ENCODE measurements around the gene MT1A. TPM values are rescaled to one million over a fixed set of nuclear protein-coding genes. Genes with fewer than 3 reads are reported as not detected.

MT1A gene
- total and polyA plus RNA-seq, 10 of the 15 experiments (the other 5 are each of a cell fraction or from before 2014, with no cell fraction given): not detected

DNA sequence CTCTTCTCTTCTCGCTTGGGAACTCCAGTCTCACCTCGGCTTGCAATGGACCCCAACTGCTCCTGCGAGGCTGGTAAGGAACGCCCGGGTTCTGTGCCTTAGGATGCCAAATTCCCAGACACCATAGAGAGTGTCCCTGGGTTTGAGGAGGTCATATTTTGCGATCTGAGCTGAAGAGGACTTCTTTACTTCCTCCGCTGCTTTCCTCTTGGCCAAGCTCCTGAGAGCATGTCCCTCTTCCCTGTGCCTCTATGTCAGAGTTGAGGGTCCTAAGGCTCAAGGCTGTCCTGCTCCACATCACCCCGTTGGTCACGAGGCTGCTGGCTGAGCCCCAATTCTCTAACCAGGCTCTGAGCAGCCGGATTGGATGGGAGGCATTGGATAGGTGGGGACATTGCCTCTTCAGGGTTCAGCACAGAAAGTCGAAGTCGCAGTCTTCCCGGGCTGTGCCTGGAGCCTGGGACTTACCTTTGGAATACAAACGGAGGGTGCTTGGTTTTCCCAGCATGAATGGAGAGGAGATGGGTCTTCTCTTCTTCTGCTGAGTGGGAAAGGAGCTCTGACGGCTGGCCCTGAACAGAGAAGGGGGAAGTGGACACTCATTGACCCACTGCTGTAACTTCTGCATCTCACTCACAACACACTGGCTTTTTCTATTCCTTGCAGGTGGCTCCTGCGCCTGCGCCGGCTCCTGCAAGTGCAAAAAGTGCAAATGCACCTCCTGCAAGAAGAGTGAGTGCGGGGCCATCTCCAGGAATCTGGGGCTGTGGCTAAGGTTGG lies 31.6 kb downstream of the MT1A start (continued):
- TF ChIP-seq NFYB (IDR thresholded peaks at IDR 0.05; ENCODE audit: insufficient read depth, low read depth, low read length): no peak
- no peak for TF ChIP-seq ASH2L (IDR thresholded peaks at IDR 0.05; ENCODE audit: borderline replicate concordance, low read depth)
- TF ChIP-seq NFYA (IDR thresholded peaks at IDR 0.05; ENCODE audit: borderline replicate concordance, low read depth, low read length): no peak
- no peak for TF ChIP-seq SP1 (IDR thresholded peaks at IDR 0.05; ENCODE audit: low read depth, low read length)
- TF ChIP-seq SPI1 (IDR thresholded peaks at IDR 0.05; ENCODE audit: borderline replicate concordance, insufficient read depth, low read depth, low read length): no peak
- no peak for TF ChIP-seq RELB (IDR thresholded peaks at IDR 0.05; ENCODE audit: low read depth)
- TF ChIP-seq, protein P1, sequence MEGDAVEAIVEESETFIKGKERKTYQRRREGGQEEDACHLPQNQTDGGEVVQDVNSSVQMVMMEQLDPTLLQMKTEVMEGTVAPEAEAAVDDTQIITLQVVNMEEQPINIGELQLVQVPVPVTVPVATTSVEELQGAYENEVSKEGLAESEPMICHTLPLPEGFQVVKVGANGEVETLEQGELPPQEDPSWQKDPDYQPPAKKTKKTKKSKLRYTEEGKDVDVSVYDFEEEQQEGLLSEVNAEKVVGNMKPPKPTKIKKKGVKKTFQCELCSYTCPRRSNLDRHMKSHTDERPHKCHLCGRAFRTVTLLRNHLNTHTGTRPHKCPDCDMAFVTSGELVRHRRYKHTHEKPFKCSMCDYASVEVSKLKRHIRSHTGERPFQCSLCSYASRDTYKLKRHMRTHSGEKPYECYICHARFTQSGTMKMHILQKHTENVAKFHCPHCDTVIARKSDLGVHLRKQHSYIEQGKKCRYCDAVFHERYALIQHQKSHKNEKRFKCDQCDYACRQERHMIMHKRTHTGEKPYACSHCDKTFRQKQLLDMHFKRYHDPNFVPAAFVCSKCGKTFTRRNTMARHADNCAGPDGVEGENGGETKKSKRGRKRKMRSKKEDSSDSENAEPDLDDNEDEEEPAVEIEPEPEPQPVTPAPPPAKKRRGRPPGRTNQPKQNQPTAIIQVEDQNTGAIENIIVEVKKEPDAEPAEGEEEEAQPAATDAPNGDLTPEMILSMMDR (IDR thresholded peaks at IDR 0.05 in 2 of 3, conservative IDR thresholded peaks at IDR 0.05 in 1 of 3; ENCODE audit: control insufficient read depth in 2 of 3, extremely low read depth in 1 of 3, insufficient read depth in 1 of 3, low read depth in 3 of 3, low read length in 3 of 3): no peak
- no peak for TF ChIP-seq ZNF622 (IDR thresholded peaks at IDR 0.05)
- TF ChIP-seq IRF4 (IDR thresholded peaks at IDR 0.05; ENCODE audit: low read depth, low read length): no peak
- no peak for TF ChIP-seq E2F8 (IDR thresholded peaks at IDR 0.05; ENCODE audit: low read depth, partially characterized antibody)
- no peak for TF ChIP-seq GABPA (IDR thresholded peaks at IDR 0.05; ENCODE audit: low read depth)
- no peak for TF ChIP-seq USF2 (IDR thresholded peaks at IDR 0.05; ENCODE audit: borderline replicate concordance, low read depth, low read length)

Measured in GM12878 (cell line).